Peyer's patch (tissue), 4 donors: ENCODE results near the gene EFS. TPM values are rescaled to one million over a fixed set of nuclear protein-coding genes. Genes with fewer than 3 reads are reported as not detected.

Source experiments
- DNase-seq, 3 donors: peaks; one replicate each; pipeline ENCODE4 v3.0.0-alpha.2; 2017 to 2019
- H3K27ac ChIP-seq, 4 donors: fragments of 200-600 bp; sonication (generic); one replicate each; pipeline ENCODE4 v1.5.1; 2016 to 2019
- H3K27me3 ChIP-seq, 2 donors: fragments of 200-600 bp; sonication (generic); one replicate each; pipeline ENCODE4 v1.5.1; 2019
- H3K36me3 ChIP-seq, 3 donors: fragments of 200-600 bp; sonication (generic); one replicate each; pipeline ENCODE4 v1.5.1; 2016 to 2019
- H3K4me1 ChIP-seq, 4 donors: fragments of 200-600 bp; sonication (generic); one replicate each; pipeline ENCODE4 v1.5.1; 2016 to 2019
- H3K4me3 ChIP-seq, 4 donors: fragments of 200-600 bp; sonication (generic); 1 replicate in 3 of 4; 2 replicates in 1 of 4; pipeline ENCODE4 v1.5.1; 2016 to 2019; ENCODE audit warnings: mild to moderate bottlenecking in 1 of 4
- H3K9me3 ChIP-seq, 4 donors: fragments of 200-600 bp; sonication (generic); one replicate each; pipeline ENCODE4 v1.5.1; 2016 to 2019; ENCODE audit warnings: mild to moderate bottlenecking in 1 of 4
- POLR2A ChIP-seq, 2 donors: fragments of 450-650 bp; IDR thresholded peaks; one replicate each; pipeline ENCODE4 v1.5.1; 2017; ENCODE audit warnings: antibody characterized with exemption in 2 of 2, mild to moderate bottlenecking in 2 of 2, moderate library complexity in 2 of 2
- total RNA-seq, 4 donors: library from RNA; depleted of rRNA; stranded (reverse); fragments of >200 nt; gene quantifications; one replicate each; pipeline ENCODE4 v1.1.0, GENCODE V29; 2016
- TF ChIP-seq, protein P1 (sequence below), 6 experiments: fragments of 450-650 bp in 4 of 6; fragments of 200-600 bp in 2 of 6; sonication (generic) in 1 of 6; IDR thresholded peaks; one replicate each; pipeline ENCODE4 v1.5.1; 2017 to 2019; ENCODE audit warnings: antibody characterized with exemption in 6 of 6, mild to moderate bottlenecking in 3 of 6, moderate library complexity in 1 of 6

Gene EFS
- total RNA-seq, result 1 to 10 TPM in 3 of 4 donors, not detected in 1; 2.1 to 4.4 (median 4.1) TPM

- TF ChIP-seq POLR2A (IDR thresholded peaks at IDR 0.05), result no peak
- TF ChIP-seq, protein P1, sequence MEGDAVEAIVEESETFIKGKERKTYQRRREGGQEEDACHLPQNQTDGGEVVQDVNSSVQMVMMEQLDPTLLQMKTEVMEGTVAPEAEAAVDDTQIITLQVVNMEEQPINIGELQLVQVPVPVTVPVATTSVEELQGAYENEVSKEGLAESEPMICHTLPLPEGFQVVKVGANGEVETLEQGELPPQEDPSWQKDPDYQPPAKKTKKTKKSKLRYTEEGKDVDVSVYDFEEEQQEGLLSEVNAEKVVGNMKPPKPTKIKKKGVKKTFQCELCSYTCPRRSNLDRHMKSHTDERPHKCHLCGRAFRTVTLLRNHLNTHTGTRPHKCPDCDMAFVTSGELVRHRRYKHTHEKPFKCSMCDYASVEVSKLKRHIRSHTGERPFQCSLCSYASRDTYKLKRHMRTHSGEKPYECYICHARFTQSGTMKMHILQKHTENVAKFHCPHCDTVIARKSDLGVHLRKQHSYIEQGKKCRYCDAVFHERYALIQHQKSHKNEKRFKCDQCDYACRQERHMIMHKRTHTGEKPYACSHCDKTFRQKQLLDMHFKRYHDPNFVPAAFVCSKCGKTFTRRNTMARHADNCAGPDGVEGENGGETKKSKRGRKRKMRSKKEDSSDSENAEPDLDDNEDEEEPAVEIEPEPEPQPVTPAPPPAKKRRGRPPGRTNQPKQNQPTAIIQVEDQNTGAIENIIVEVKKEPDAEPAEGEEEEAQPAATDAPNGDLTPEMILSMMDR (IDR thresholded peaks at IDR 0.05), result no peak
- no peaks in the 10 kb centered on the region for H3K36me3 ChIP-seq
- peak within 1 kb of the TSS; percentile 20 to 51 (median 37) for H3K4me3 ChIP-seq
- no peaks in the 10 kb centered on the region for H3K9me3 ChIP-seq
- peak within 1 kb of the TSS; percentile 69 to 86 (median 78) for H3K27ac ChIP-seq
- peaks cover 0 to 9% (median 0%) of the 10 kb centered on the region in 4 donors for H3K4me1 ChIP-seq
- DNase-seq, result no peak
- H3K27me3 ChIP-seq, result peaks cover 0 to 6% of the 10 kb centered on the region in 2 donors
Observed at GRCh38 chr14:23365036-23365731, at the start of gene EFS. TSS of gene EFS (minus strand) at chr14:23365172. CDS start at chr14:23365025, 147 bp downstream.

- H3K9me3 ChIP-seq, result no peaks in the 10 kb centered on the region
- H3K27me3 ChIP-seq, result no peaks in the 10 kb centered on the region
- H3K4me1 ChIP-seq, result no peaks in the 10 kb centered on the region
- no peak overlapping the region for H3K4me3 ChIP-seq
- TF ChIP-seq, protein P1 (IDR thresholded peaks at IDR 0.05), result no peak
- no peak for TF ChIP-seq POLR2A (IDR thresholded peaks at IDR 0.05)
- DNase-seq, result no peak
- H3K36me3 ChIP-seq, result no peaks in the 10 kb centered on the region
- H3K27ac ChIP-seq, result no peak overlapping the region
Observed at GRCh38 chr14:23414254-23414653, 49.3 kb upstream of the EFS start.

DNA sequence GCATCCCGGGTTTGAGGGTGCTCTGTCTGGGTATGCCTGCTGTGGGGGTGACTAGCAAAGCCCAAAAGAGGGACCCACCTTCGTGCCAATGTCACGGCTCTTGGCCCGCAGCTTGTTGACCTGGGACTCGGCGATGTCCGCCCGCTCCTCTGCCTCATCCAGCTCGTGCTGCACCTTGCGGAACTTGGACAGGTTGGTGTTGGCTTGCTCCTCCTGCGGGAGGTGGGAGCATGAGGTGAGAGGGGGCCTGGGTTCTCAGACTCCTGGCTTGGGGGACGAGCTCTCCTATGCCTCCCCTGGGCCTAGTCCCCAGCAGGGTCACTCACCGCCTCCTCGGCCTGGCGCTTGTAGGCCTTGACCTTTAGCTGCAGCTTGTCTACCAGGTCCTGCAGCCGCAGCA, 48.7 kb upstream of the EFS start:
- Histone ChIP-seq H3K27ac (no peak overlapping the region), H3K9me3 (no peaks in the 10 kb centered on the region), H3K4me1 (no peaks in the 10 kb centered on the region), H3K4me3 (no peak overlapping the region), H3K27me3 (no peaks in the 10 kb centered on the region), H3K36me3 (no peaks in the 10 kb centered on the region)
- DNase-seq, result no peak
- TF ChIP-seq POLR2A (IDR thresholded peaks at IDR 0.05), result no peak
- TF ChIP-seq, protein P1 (IDR thresholded peaks at IDR 0.05), result no peak

DNA sequence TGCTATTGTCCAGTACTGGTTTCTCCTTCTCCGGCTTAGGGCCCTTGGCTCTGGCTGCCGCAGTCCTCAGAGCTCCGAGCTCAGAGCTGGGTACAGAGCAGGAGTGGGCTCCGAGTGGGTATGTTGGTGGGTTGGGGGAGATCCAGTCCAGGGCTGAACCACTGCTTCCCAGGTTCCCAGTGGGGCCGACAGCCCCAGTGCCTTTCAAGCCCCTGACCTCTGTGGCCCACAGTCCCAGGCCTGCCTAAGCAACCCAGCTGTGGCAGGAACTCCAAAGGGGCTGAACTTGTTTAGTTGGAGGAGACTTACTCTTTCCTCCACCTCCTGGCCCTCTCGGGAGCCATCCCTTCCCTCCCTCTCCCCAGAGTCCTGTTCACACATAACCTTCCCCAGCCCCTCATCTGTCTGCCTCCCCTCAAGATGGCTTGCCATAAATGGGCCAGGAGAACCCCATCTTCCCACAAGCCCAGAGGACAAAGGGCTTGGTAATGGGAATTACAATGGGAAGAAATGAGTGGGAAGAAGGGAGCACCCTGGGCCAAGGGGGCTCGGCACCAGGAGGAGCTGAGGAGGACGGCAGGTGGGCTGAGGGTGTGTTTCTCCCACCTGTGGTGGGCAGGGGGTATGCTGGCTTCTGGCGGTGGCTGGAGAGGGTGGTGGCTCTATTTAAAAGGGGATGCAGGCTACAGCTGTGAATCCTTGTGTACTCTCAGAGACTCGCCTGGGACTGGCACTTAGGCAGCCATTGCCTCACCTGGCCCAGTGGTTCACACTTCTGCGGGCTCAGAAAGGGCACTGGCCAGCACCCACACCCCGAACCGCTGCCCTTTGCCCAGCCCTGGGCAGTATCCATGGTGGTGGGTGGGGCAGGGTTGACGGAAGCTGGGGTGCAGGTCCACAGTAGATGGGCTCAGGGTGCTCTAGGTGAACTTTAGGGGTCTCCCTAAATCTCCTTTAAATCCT, 46.9 kb upstream of the EFS start:
- peak in 1 of 3 donors; percentile 50 for DNase-seq
- Histone ChIP-seq H3K4me3 (no peak overlapping the region), H3K9me3 (no peaks in the 10 kb centered on the region), H3K27me3 (no peaks in the 10 kb centered on the region), H3K4me1 (no peaks in the 10 kb centered on the region), H3K36me3 (no peaks in the 10 kb centered on the region), H3K27ac (no peak overlapping the region)
- TF ChIP-seq, protein P1 (IDR thresholded peaks at IDR 0.05), result no peak

DNA sequence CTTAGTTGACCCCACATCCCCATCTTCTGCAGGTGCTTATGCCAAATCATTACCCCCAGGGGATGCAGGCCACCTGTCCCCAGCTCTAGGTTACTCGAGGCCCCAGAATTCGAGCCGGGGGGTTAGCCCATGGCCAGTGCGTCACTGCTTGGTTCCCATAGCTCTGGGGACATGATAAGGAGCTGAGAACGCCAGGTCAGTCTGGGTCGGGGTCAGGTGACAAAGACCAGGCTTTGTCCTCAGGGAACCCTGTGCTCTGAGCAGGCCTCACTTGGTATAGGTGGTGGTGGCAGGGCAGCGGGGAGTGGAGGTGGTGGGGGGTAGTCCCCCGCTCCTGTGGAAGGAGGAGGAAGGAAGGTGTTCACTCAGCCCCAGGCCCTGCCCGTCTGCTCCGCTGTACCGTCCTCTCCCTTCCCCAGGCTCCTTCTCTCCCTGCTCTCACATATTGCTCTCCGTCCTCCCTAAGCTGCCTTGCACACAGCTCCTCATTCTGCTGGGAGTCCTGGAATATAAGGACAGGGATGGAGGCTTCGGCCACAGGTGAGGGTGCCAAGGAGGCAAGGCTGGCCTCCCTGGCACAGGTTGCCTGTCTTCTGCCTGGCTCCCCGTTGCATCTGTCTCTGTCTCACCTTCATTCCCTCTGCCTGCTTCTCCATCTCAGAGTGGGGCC, 45.1 kb upstream of the EFS start:
- no peaks in the 10 kb centered on the region for H3K9me3 ChIP-seq
- DNase-seq, result no peak
- H3K36me3 ChIP-seq, result no peaks in the 10 kb centered on the region
- H3K4me3 ChIP-seq, result no peak overlapping the region
- H3K27ac ChIP-seq, result no peak overlapping the region
- no peaks in the 10 kb centered on the region for H3K27me3 ChIP-seq
- no peaks in the 10 kb centered on the region for H3K4me1 ChIP-seq
- TF ChIP-seq, protein P1 (IDR thresholded peaks at IDR 0.05), result no peak
